Peyer's patch (tissue), 4 donors: Measurements from ENCODE around the gene KCNA10. TPM values are rescaled to one million over a fixed set of nuclear protein-coding genes. Genes with fewer than 3 reads are reported as not detected.

ENCODE experiments used
- DNase-seq, 3 donors: peaks; one replicate each; pipeline ENCODE4 v3.0.0-alpha.2; 2017 to 2019
- H3K27ac ChIP-seq, 4 donors: fragments of 200-600 bp; sonication (generic); one replicate each; pipeline ENCODE4 v1.5.1; 2016 to 2019
- H3K27me3 ChIP-seq, 2 donors: fragments of 200-600 bp; sonication (generic); one replicate each; pipeline ENCODE4 v1.5.1; 2019
- H3K36me3 ChIP-seq, 3 donors: fragments of 200-600 bp; sonication (generic); one replicate each; pipeline ENCODE4 v1.5.1; 2016 to 2019
- H3K4me1 ChIP-seq, 4 donors: fragments of 200-600 bp; sonication (generic); one replicate each; pipeline ENCODE4 v1.5.1; 2016 to 2019
- H3K4me3 ChIP-seq, 4 donors: fragments of 200-600 bp; sonication (generic); 1 replicate in 3 of 4; 2 replicates in 1 of 4; pipeline ENCODE4 v1.5.1; 2016 to 2019; ENCODE audit warnings: mild to moderate bottlenecking in 1 of 4
- H3K9me3 ChIP-seq, 4 donors: fragments of 200-600 bp; sonication (generic); one replicate each; pipeline ENCODE4 v1.5.1; 2016 to 2019; ENCODE audit warnings: mild to moderate bottlenecking in 1 of 4
- CTCF ChIP-seq, 6 experiments: fragments of 450-650 bp in 4 of 6; fragments of 200-600 bp in 2 of 6; sonication (generic) in 1 of 6; IDR thresholded peaks; one replicate each; pipeline ENCODE4 v1.5.1; 2017 to 2019; ENCODE audit warnings: antibody characterized with exemption in 6 of 6, mild to moderate bottlenecking in 3 of 6, moderate library complexity in 1 of 6
- POLR2A ChIP-seq, 2 donors: fragments of 450-650 bp; IDR thresholded peaks; one replicate each; pipeline ENCODE4 v1.5.1; 2017; ENCODE audit warnings: antibody characterized with exemption in 2 of 2, mild to moderate bottlenecking in 2 of 2, moderate library complexity in 2 of 2
- total RNA-seq, 4 donors: library from RNA; depleted of rRNA; stranded (reverse); fragments of >200 nt; gene quantifications; one replicate each; pipeline ENCODE4 v1.1.0, GENCODE V29; 2016

KCNA10 gene
- total RNA-seq, 4 donors from 2014 or later: not detected

GRCh38 chr1:110505596-110505995 is 13.4 kb downstream of the KCNA10 start:
- no peaks in the 10 kb centered on the region for H3K4me1 ChIP-seq
- no peaks in the 10 kb centered on the region for H3K9me3 ChIP-seq
- H3K36me3 ChIP-seq: no peaks in the 10 kb centered on the region
- no peak for TF ChIP-seq CTCF (IDR thresholded peaks at IDR 0.05)
- TF ChIP-seq POLR2A (IDR thresholded peaks at IDR 0.05): no peak
- no peak overlapping the region for H3K27ac ChIP-seq
- H3K27me3 ChIP-seq: no peaks in the 10 kb centered on the region
- DNase-seq: no peak
- H3K4me3 ChIP-seq: no peak overlapping the region

DNA sequence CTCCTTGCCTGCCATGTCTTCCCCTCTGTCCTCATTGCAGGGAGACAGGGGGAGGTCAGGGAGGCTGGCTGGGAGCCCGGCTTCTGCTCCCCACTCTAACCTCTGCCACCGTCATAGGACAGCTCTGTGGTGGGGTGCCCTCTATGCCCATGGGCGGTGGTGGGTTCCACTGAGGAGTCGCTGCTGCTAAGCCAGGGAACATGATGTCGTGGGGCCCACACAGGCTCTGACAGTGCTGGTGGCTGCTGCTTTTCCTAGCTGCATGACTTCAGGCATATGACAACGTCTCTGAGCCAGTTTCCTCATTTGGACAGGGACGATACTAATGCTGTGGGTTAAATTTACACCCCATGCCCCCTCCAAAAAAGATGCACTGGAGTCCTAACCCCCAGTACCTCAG is 14.7 kb downstream of the KCNA10 start:
- TF ChIP-seq CTCF (IDR thresholded peaks at IDR 0.05) (no peak), POLR2A (IDR thresholded peaks at IDR 0.05) (no peak)
- H3K36me3 ChIP-seq: no peaks in the 10 kb centered on the region
- no peaks in the 10 kb centered on the region for H3K27me3 ChIP-seq
- H3K27ac ChIP-seq: no peak overlapping the region
- no peak for DNase-seq
- H3K4me1 ChIP-seq: no peaks in the 10 kb centered on the region
- no peak overlapping the region for H3K4me3 ChIP-seq
- H3K9me3 ChIP-seq: no peaks in the 10 kb centered on the region

DNA sequence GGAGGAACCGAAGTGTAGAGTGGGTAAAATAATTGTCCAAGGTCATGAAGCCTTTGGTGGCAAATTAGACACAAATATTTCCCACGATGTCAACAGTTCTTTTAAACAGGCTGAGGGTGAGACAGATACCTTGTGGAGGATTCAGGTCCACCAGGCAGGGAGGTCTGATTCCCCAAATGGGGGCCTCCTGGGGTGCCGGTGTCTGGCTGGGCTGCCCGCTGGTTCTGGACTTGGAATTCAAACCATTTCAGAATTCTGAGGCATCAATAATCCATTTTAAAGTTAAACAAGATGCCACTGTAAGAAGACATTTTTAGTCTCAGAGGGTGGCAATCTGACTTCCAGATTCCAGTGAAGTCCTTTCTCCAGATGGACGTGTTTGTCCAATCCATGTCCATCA is 15.5 kb downstream of the KCNA10 start:
- H3K36me3 ChIP-seq: no peaks in the 10 kb centered on the region
- H3K27me3 ChIP-seq: no peaks in the 10 kb centered on the region
- no peaks in the 10 kb centered on the region for H3K9me3 ChIP-seq
- TF ChIP-seq CTCF (IDR thresholded peaks at IDR 0.05) (no peak), POLR2A (IDR thresholded peaks at IDR 0.05) (no peak)
- no peak for DNase-seq
- no peaks in the 10 kb centered on the region for H3K4me1 ChIP-seq
- H3K4me3 ChIP-seq: no peak overlapping the region
- H3K27ac ChIP-seq: no peak overlapping the region

- no peak for DNase-seq
- TF ChIP-seq CTCF (IDR thresholded peaks at IDR 0.05): no peak
- TF ChIP-seq POLR2A (IDR thresholded peaks at IDR 0.05): no peak
- Histone ChIP-seq H3K4me3 (no peak overlapping the region), H3K36me3 (no peaks in the 10 kb centered on the region), H3K27ac (no peak overlapping the region), H3K9me3 (no peaks in the 10 kb centered on the region), H3K27me3 (no peaks in the 10 kb centered on the region), H3K4me1 (no peaks in the 10 kb centered on the region)
Observed at GRCh38 chr1:110502402-110503151, 16.4 kb downstream of the KCNA10 start.

- no peaks in the 10 kb centered on the region for H3K36me3 ChIP-seq
- H3K27me3 ChIP-seq: no peaks in the 10 kb centered on the region
- no peak overlapping the region for H3K4me3 ChIP-seq
- no peak overlapping the region for H3K27ac ChIP-seq
- no peak for TF ChIP-seq POLR2A (IDR thresholded peaks at IDR 0.05)
- no peak for TF ChIP-seq CTCF (IDR thresholded peaks at IDR 0.05)
- DNase-seq: no peak
- H3K4me1 ChIP-seq: no peaks in the 10 kb centered on the region
- H3K9me3 ChIP-seq: no peaks in the 10 kb centered on the region
Observed at GRCh38 chr1:110501488-110502132, 17.4 kb downstream of the KCNA10 start.
